NOMO-1 (cell line): Measurements from ENCODE around the gene CATSPER3.
A peak's percentile ranks its signal among the peaks of the same experiment; 100 is the strongest.

Experiments
- DNase-seq, 2 experiments: peaks; one replicate each; lab custom pipeline; 2025; ENCODE audit not compliant: unreplicated experiment in 2 of 2; lab: John Stamatoyannopoulos, UW

Gene CATSPER3

GRCh38 chr5:135040034-135040332 is 72.3 kb downstream of the CATSPER3 start:
- no peak for DNase-seq

DNA sequence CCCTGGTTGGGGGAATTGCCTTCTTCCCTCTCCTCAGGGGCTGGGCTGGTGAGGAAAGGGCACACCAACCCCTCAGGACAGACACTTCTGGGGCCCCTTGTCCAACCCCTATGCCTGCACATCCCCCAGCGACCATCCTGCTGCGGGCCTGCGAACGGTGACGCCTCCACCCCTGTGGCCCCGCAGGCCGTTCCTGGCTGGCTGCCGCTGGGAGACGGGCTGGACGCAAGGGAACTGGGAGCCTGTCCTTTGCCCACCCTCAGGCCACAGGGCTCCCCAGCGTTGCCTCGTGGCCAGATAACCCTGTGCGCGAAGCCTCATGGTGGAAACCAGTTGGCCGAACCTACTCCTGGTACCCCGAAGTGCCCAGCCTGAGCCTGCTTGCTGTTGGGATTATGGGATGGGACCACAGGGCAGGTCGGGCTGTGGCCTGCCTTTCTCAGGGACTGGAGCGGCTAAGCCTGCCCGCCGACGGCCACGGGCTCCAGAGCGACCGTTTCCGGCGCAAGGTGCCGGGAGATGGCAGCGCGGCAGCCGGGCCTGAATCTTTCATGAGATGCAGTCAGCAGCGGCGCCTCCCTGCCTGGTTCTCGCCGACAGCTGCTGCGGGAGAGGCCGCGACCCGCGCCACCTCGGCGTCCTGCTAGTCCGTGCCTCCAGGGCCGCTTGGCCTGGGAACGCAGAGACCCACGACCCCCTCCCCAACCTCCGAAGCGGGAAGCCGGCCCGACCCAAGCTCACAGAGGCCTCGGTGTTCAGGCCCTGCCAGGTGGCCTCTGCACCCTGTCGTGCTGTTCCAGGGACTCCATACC is 72.8 kb downstream of the CATSPER3 start:
- no peak for DNase-seq

- DNase-seq = no peak
Measured at GRCh38 chr5:135041145-135041587, 73.5 kb downstream of the CATSPER3 start.

- DNase-seq = no peak
Measured at GRCh38 chr5:135041726-135042125, 74.0 kb downstream of the CATSPER3 start.

- no peak for DNase-seq
Measured at GRCh38 chr5:135042595-135042994, 74.9 kb downstream of the CATSPER3 start.

GRCh38 chr5:135045488-135045887 is 77.8 kb downstream of the CATSPER3 start:
- DNase-seq = no peak

DNA sequence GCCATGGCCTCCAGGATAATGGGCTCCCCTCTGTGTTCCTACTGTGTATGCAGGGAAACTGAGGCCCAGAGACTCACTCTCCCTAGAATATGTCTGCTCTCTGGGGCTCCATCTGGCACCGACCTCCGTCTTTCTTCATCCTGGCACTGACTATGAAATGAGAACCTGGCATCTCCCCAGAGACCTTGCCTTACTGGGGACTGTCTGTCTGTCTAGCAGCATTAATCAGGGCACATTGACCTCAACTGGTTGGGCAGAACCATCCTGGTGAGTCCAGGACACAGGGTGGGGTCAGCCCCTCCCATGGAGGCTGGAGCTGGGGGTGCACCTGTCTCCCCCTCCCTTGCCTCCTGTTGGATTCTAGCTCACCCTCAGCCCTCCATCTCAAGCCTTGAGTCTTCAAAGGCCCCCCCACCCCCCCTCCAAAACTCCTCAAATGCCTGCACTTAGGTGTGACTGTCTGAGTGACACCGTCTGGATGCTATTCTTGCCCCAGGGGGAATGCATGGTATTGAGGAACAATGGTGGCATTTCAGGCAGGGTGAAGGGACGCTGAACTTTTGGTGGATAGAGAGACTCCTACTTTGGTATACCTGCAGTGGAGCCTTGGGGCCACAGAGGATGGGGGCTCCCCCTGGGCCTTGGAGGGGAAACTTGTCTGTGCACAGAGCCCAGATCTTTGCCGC is 79.1 kb downstream of the CATSPER3 start:
- no peak for DNase-seq

GRCh38 chr5:135047347-135047695 is 79.6 kb downstream of the CATSPER3 start:
- DNase-seq = no peak

DNA sequence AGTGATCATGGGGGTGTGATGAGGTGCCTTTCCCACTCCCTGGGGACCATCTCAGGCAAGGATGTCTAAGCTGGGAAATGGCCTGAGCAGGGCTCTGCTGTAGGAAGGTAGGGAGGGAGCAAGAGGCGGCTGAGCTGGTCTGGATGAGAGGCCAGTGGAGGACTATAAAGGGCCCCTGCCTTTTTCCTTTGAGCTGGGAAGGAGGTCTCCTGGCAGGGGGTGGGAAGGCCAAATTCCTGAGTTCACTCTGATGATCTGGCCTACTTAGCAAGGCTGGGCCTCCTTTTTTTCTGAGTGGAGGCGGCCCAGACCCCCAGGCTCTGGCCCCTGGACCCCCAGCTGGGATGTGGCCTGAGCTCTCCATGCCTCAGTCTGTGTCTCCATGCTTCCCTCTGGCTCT is 80.6 kb downstream of the CATSPER3 start:
- DNase-seq = no peak

- DNase-seq = no peak
Measured at GRCh38 chr5:135048930-135049329, 81.2 kb downstream of the CATSPER3 start.

GRCh38 chr5:135050244-135050767 is 82.6 kb downstream of the CATSPER3 start:
- DNase-seq = no peak

DNA sequence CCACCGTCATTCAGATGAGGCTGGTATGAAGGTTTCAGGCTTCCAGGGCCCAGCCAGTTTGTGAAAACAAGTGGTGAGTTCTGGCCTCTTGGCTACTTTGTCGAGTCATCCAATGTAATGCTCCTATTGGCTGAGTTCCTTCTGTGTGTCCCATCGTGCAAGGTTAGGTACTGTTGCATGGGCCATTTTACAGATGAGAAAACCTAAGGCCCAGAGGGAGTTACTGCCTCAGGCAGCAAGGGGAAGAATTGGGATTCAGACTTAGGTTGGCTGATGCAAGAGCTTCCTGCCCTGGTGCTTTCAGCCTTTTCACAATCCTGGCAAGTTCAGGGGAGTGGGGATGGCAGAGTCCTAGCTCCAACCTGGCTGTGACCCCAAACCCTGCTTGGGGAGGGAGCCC is 83.7 kb downstream of the CATSPER3 start:
- DNase-seq = no peak

- no peak for DNase-seq
Measured at GRCh38 chr5:135051872-135052271, 84.2 kb downstream of the CATSPER3 start.

GRCh38 chr5:135052511-135053145 is 84.9 kb downstream of the CATSPER3 start:
- no peak for DNase-seq

DNA sequence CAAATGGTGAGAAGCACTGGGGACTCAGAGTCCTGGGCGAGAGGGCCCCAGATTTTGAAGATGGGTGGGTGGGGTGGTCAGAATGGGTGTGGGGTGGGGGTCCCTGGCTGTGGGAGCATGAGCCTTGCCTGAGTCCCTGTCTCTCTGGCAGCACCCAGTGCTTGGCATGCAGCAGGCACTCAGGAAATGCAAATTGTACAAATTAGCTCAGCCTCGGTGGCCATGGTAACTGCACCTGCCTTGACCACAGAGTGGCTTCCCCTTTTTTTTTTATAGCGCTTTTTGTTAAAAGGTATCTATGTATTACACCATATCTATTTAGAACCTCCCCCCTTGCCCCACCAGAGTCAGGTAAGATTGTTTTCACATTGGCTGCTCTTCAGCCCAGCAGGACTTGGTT is 85.6 kb downstream of the CATSPER3 start:
- DNase-seq = peak; percentile 25 to 54

- no peak for DNase-seq
Measured at GRCh38 chr5:135053989-135054388, 86.3 kb downstream of the CATSPER3 start.

- no peak for DNase-seq
Measured at GRCh38 chr5:135054546-135054945, 86.8 kb downstream of the CATSPER3 start.

- no peak for DNase-seq
Measured at GRCh38 chr5:135055396-135055795, 87.7 kb downstream of the CATSPER3 start.

DNA sequence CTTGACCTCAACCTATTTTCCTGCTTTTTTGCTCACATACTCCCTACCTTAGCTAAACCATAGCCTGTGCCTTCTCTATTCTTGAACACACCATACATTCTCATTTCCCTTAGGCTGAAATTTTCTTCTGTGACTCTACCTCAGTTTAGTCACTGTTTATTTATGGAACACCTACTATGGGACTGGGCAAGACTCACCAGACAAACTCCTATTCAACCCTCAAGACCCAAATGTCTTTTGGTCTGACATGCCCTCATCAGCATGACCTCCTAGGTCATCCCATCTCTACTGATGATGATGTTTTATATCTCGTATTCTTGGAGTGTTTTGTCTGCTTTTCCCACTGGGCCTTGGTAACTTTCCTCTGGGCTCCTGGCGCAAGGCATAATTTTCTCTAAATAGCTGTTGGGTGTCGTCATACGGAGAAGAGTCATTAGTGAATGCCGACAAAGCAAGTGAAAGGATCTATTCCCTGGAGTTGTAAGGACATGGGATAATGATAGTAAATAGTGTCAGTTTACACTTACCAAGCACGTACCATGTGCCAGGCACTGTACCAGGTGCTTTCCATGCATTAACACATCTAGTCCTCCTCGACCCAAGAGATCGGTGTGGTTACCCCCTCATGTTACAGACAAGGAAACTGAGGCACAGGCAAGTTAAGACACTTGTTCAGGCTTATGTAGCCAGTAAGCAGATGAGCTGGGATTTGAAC is 88.8 kb downstream of the CATSPER3 start:
- DNase-seq = no peak

GRCh38 chr5:135057233-135057632 is 89.5 kb downstream of the CATSPER3 start:
- no peak for DNase-seq

GRCh38 chr5:135058331-135058732 is 90.6 kb downstream of the CATSPER3 start:
- no peak for DNase-seq
